ENCODE results near the gene CRYGC.

GRCh38 chr2:208147759-208148158 is 18.1 kb upstream of the CRYGC start:
- TF ChIP-seq CTCF (conservative IDR thresholded peaks at IDR 0.05) (no peak), ZFX (IDR thresholded peaks at IDR 0.05) (no peak)

Data from C4-2B (cell line).